ENCODE measurements around the gene CYBA.

GRCh38 chr16:88687676-88688012 is 36.8 kb upstream of the CYBA start:
- TF ChIP-seq CTCF (conservative IDR thresholded peaks at IDR 0.05; ENCODE audit: low read depth, low read length) (no peak), POLR2A (IDR thresholded peaks at IDR 0.05; ENCODE audit: low read depth, low read length) (no peak)

All from IMR-90 (cell line).